ENCODE measurements around the gene PRICKLE4.
"Not testable (repeated sequence)": the region's sequence is repeated elsewhere in the genome, so short reads cannot be mapped to it uniquely, and the experiment has no call there.

Gene PRICKLE4

DNA sequence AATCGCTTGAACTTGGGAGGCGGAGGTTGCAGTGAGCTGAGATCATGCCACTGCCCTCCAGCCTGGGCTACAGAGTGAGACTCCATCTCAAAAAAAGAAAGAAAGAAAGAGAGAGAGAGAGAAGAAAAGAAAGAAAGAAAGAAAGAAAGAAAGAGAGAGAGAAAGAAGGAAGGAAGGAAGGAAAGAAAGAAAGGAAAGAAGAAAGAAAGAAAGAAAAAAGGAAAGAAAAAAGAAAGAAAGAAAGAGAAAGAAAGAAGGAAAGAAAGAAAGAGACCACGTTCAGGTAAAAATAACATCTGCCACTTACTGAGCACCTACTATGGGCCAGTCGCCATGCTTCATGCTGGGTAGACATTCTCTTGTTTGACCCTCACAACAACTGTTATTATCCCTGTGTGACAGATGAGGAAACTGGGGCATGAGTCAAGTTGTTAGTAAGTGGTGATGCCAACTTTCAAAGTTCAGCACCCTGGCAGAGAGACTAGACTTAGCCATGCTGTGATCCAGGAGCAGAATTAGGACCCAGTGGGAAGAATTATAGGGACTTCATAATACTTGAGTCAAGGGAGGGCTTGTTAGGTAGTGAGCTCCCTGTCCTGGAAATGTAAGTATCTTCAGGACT is 14.4 kb upstream of the PRICKLE4 start:
- H3K27me3 ChIP-seq (ENCODE audit: control insufficient read depth, insufficient read depth, low read length); H3K9ac ChIP-seq (ENCODE audit: low read depth, low read length); H3K4me3 ChIP-seq (ENCODE audit: low read depth, low read length); H3K9me3 ChIP-seq (ENCODE audit: control insufficient read depth, insufficient read depth, low read length); H3K27ac ChIP-seq (ENCODE audit: low read depth, low read length); H3K4me1 ChIP-seq (ENCODE audit: control insufficient read depth, insufficient read depth, low read length); H3K36me3 ChIP-seq (ENCODE audit: control insufficient read depth, insufficient read depth, low read length): not testable (repeated sequence)

- Histone ChIP-seq H3K4me1 (ENCODE audit: control insufficient read depth, insufficient read depth, low read length) (no peaks in the 10 kb centered on the region), H3K27me3 (ENCODE audit: control insufficient read depth, insufficient read depth, low read length) (no peaks in the 10 kb centered on the region), H3K4me3 (ENCODE audit: low read depth, low read length) (no peak overlapping the region), H3K36me3 (ENCODE audit: control insufficient read depth, insufficient read depth, low read length) (peaks cover 10% of the 10 kb centered on the region; the same call in 1 of the 2 replicates), H3K27ac (ENCODE audit: low read depth, low read length) (no peak overlapping the region), H3K9me3 (ENCODE audit: control insufficient read depth, insufficient read depth, low read length) (no peaks in the 10 kb centered on the region), H3K9ac (ENCODE audit: low read depth, low read length) (no peak overlapping the region)
These were observed 13.3 kb upstream of the PRICKLE4 start for GRCh38 chr6:41767112-41767833.

- H3K27ac ChIP-seq (ENCODE audit: low read depth, low read length): peak overlapping the region; percentile 40
- no peaks in the 10 kb centered on the region for H3K4me1 ChIP-seq (ENCODE audit: control insufficient read depth, insufficient read depth, low read length)
- no peak overlapping the region for H3K9ac ChIP-seq (ENCODE audit: low read depth, low read length)
- H3K9me3 ChIP-seq (ENCODE audit: control insufficient read depth, insufficient read depth, low read length): no peaks in the 10 kb centered on the region
- H3K27me3 ChIP-seq (ENCODE audit: control insufficient read depth, insufficient read depth, low read length): no peaks in the 10 kb centered on the region
- H3K4me3 ChIP-seq (ENCODE audit: low read depth, low read length): no peak overlapping the region
- H3K36me3 ChIP-seq (ENCODE audit: control insufficient read depth, insufficient read depth, low read length): peaks cover 16% of the 10 kb centered on the region; the same call in 1 of the 2 replicates
These were observed 11.9 kb upstream of the PRICKLE4 start for GRCh38 chr6:41768545-41769308.

DNA sequence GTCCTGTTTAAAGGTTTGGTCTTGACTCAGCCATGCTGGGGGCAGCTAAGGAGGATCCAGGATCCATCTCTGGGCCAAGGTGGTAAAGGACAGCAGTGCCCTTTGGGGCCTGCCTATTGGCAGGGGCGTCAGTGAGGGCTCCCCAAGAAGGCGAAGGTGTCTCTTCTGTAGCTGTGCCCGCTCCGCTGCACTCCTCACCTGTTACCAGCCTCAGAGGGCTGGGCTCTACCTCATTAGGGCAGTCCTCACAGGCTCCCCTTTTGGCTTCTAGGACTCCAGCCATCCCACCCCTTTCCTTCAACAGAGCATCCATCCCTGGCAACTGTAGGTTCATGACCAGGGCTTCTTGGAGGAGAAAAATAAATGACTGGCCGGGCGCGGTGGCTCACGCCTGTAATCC is 11.2 kb upstream of the PRICKLE4 start:
- peak overlapping the region; percentile 40 for H3K27ac ChIP-seq (ENCODE audit: low read depth, low read length)
- peaks cover 19% of the 10 kb centered on the region for H3K36me3 ChIP-seq (ENCODE audit: control insufficient read depth, insufficient read depth, low read length)
- H3K9ac ChIP-seq (ENCODE audit: low read depth, low read length): no peak overlapping the region
- H3K4me3 ChIP-seq (ENCODE audit: low read depth, low read length): no peak overlapping the region
- H3K27me3 ChIP-seq (ENCODE audit: control insufficient read depth, insufficient read depth, low read length): no peaks in the 10 kb centered on the region
- no peaks in the 10 kb centered on the region for H3K9me3 ChIP-seq (ENCODE audit: control insufficient read depth, insufficient read depth, low read length)
- H3K4me1 ChIP-seq (ENCODE audit: control insufficient read depth, insufficient read depth, low read length): no peaks in the 10 kb centered on the region

- H3K36me3 ChIP-seq (ENCODE audit: control insufficient read depth, insufficient read depth, low read length): peaks cover 30% of the 10 kb centered on the region
- no peak overlapping the region for H3K27ac ChIP-seq (ENCODE audit: low read depth, low read length)
- H3K27me3 ChIP-seq (ENCODE audit: control insufficient read depth, insufficient read depth, low read length): no peaks in the 10 kb centered on the region
- no peak overlapping the region for H3K4me3 ChIP-seq (ENCODE audit: low read depth, low read length)
- no peaks in the 10 kb centered on the region for H3K4me1 ChIP-seq (ENCODE audit: control insufficient read depth, insufficient read depth, low read length)
- no peak overlapping the region for H3K9ac ChIP-seq (ENCODE audit: low read depth, low read length)
- no peaks in the 10 kb centered on the region for H3K9me3 ChIP-seq (ENCODE audit: control insufficient read depth, insufficient read depth, low read length)
These were observed 10.1 kb upstream of the PRICKLE4 start for GRCh38 chr6:41770381-41771057.

DNA sequence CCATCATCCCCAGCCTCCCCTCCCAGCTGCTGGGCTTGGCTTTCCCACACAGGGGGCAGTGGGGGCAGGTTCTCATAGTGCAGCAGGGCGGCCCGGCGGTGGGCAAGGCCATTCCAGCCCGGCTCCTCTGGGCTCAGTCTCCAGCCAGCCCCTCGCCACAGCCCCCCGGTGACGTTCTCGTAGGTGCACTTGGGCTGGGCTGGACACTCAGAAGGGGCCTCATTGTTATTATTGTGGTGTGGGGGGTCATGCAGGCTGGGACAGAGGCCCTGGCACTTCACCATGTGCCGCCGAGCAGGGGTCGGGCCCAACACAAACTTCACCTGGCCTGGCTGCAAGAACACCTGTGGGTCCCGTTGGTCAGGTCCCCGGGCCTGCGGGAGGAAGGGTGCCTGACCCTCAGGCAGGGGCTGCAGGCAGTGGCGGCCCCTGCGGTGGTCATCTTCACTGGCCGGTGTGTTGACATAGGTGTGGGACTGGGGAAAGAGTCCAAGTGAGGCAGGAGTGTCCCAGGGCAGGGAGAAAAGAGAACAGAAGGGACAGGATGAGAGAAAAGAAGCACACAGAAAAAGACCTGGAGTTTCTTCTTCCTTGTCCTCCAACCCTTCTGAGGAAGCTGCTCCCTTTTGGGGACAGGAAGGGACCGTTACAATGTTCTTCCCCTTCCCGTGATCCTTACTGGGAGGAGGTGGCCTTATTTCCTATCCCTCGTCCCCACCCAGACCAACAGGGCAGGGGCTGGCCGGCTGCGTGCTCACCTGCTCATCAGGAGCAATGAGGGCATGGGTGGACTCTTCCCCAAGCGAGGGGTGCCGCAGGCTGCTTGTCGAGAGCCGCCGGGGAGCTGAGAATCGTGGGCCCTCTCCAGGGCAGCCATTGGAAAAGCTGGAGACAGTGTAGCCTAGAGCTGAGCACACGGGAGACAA is 9.3 kb upstream of the PRICKLE4 start:
- no peak overlapping the region for H3K4me3 ChIP-seq (ENCODE audit: low read depth, low read length)
- no peak overlapping the region for H3K27ac ChIP-seq (ENCODE audit: low read depth, low read length)
- no peaks in the 10 kb centered on the region for H3K9me3 ChIP-seq (ENCODE audit: control insufficient read depth, insufficient read depth, low read length)
- H3K27me3 ChIP-seq (ENCODE audit: control insufficient read depth, insufficient read depth, low read length): no peaks in the 10 kb centered on the region
- no peak overlapping the region for H3K9ac ChIP-seq (ENCODE audit: low read depth, low read length)
- peaks cover 30% of the 10 kb centered on the region for H3K36me3 ChIP-seq (ENCODE audit: control insufficient read depth, insufficient read depth, low read length)
- H3K4me1 ChIP-seq (ENCODE audit: control insufficient read depth, insufficient read depth, low read length): no peaks in the 10 kb centered on the region

DNA sequence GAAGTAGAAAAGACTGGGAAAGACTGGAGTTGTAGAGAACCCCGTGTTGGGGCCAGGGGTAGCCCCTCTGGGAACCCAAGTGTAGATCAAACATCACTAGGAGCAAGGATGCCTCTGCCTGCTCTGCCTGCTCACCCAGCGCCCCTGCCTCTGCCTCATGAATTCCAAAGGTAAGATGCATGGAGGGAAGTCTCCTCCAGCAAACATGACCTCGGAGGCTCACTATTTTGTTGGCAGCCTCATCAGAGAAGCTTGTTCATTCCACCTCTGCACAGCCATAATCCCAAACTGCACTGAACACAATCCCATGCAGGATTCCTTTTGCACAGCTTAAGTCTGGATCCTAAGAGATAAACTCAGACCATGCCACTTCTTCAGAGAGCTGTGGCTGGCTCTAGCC is 5.7 kb upstream of the PRICKLE4 start:
- H3K4me1 ChIP-seq (ENCODE audit: control insufficient read depth, insufficient read depth, low read length): 0 out of 2 replicates have a peak, but pooled peaks cover 3% of the 10 kb centered on the region
- peaks cover 35% of the 10 kb centered on the region for H3K36me3 ChIP-seq (ENCODE audit: control insufficient read depth, insufficient read depth, low read length)
- no peaks in the 10 kb centered on the region; the same call in 1 of the 2 replicates for H3K27me3 ChIP-seq (ENCODE audit: control insufficient read depth, insufficient read depth, low read length)
- no peak overlapping the region for H3K4me3 ChIP-seq (ENCODE audit: low read depth, low read length)
- H3K27ac ChIP-seq (ENCODE audit: low read depth, low read length): no peak overlapping the region
- H3K9ac ChIP-seq (ENCODE audit: low read depth, low read length): no peak overlapping the region
- no peaks in the 10 kb centered on the region for H3K9me3 ChIP-seq (ENCODE audit: control insufficient read depth, insufficient read depth, low read length)

DNA sequence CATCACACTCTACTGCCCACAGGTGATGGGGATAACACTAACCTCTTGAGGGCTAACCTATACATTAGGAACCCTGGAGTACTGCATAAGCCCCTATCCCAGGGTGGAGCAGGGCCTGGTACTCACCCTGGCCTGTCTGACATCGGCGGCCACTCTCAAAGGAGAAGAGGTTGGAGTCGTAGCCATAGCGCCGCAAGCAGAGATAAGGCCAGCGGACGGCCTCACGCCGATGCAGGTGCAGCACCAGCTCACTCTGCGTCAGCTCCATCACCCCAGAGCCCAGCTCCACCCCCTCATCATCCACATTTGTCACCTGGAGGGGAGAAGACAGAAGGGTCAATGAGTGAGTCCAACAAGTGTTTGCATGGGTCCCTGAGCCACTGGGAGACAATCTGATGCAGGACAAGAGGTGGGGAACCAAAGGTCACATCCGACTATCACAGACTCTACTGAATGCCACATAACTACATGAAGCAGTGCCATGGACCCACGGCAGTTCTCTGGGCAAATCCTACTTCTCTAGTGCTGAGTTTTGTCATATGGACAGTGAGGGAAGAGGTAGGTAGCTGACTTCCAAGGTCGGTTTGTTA is 5.2 kb upstream of the PRICKLE4 start:
- Histone ChIP-seq H3K36me3 (ENCODE audit: control insufficient read depth, insufficient read depth, low read length) (peaks cover 32% of the 10 kb centered on the region), H3K27me3 (ENCODE audit: control insufficient read depth, insufficient read depth, low read length) (no peaks in the 10 kb centered on the region; the same call in 1 of the 2 replicates), H3K27ac (ENCODE audit: low read depth, low read length) (no peak overlapping the region), H3K4me1 (ENCODE audit: control insufficient read depth, insufficient read depth, low read length) (0 out of 2 replicates have a peak, but pooled peaks cover 3% of the 10 kb centered on the region), H3K9me3 (ENCODE audit: control insufficient read depth, insufficient read depth, low read length) (no peaks in the 10 kb centered on the region), H3K4me3 (ENCODE audit: low read depth, low read length) (no peak overlapping the region), H3K9ac (ENCODE audit: low read depth, low read length) (no peak overlapping the region)

DNA sequence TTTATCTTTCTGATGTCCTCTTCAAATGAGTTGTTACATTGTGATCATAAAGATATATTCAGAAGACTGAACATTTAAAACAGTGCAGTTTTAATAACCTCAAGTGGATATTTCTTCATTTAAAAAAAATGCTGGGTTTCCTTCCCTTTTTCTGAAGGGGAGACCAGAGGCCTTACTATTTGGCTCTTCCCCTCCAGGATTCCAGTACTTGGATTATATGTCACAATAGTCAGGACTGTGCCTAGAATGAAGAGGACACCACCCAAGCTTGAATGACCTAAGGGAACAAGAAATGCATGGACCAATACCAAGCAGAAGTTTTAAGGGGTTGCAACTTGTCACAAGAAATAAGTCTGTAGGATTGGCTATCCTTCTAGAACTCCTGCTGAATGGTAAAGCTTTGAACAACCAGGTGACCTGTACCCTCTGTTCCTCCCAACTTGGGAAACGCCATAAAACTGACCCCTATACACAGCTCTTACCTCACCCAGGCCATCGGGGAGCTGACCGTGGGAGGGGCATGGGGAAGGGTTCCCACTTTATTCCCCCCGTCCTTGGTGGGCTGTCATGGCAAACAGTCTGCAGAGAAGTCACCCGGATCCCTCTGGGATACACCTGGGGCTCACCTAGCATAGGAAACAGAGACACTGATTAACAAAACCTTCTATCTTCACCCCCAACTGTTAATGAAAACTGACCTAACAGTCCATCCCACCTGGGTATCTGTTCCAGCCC is 2.9 kb upstream of the PRICKLE4 start:
- H3K36me3 ChIP-seq (ENCODE audit: control insufficient read depth, insufficient read depth, low read length): peaks cover 21% of the 10 kb centered on the region
- H3K9ac ChIP-seq (ENCODE audit: low read depth, low read length): no peak overlapping the region
- H3K4me3 ChIP-seq (ENCODE audit: low read depth, low read length): no peak overlapping the region
- H3K27ac ChIP-seq (ENCODE audit: low read depth, low read length): no peak overlapping the region
- H3K9me3 ChIP-seq (ENCODE audit: control insufficient read depth, insufficient read depth, low read length): no peaks in the 10 kb centered on the region
- peaks cover 15% of the 10 kb centered on the region for H3K27me3 ChIP-seq (ENCODE audit: control insufficient read depth, insufficient read depth, low read length)
- H3K4me1 ChIP-seq (ENCODE audit: control insufficient read depth, insufficient read depth, low read length): 0 out of 2 replicates have a peak, but pooled peaks cover 9% of the 10 kb centered on the region

Data from HUES48 (cell line).